GM19351 (cell line): ENCODE data around the gene SATB2.
A peak's percentile ranks its signal among the peaks of the same experiment; 100 is the strongest.

Experiments
- ATAC-seq: cut with Tn5 transposase; IDR thresholded peaks from one replicate; pipeline ENCODE4 v1.9.1; 2021; ENCODE audit warnings: mild to moderate bottlenecking, moderate library complexity; ENCODE audit not compliant: unreplicated experiment

Gene SATB2

GRCh38 chr2:199273042-199273511 is 184.7 kb downstream of the SATB2 start:
- no peak for ATAC-seq

DNA sequence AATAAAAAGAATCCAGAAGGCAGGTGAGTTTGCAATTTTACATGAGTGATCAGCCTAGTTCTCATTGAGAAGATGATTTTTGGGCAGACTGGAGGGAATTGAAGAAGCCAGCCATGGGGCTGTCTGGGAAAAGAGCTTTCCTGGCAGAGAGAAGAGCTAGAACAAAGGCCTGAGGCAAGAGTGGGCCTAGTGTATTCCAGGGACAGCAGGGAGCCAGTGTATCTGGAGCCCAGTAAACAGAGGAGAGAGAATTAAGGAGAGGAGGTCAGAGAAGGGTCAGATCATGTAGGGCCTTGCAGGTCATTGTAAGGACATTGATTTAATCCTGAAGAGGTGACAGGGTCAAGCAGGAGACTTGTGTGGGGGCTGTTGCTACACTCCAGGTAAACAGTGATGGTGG is 195.8 kb downstream of the SATB2 start:
- no peak for ATAC-seq

GRCh38 chr2:199261239-199261638 is 196.5 kb downstream of the SATB2 start:
- ATAC-seq, result no peak

DNA sequence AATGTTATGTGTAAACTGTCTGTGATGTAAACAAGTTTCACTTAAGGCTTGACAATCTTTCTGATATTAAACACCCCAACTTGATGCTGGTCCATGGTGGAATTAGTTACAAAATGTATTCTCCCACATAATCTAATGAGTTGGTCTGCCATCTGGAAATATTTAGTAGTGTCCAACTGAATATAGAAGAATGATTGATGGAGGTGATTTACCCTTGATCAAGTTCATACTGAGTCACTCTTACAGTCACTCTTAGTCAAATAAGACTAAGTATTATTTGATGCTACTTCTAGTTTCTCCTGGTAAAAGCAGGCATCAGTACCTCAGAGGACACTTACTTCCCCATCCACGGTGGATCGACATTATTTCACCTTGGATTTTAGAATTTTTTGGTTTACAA is 198.1 kb downstream of the SATB2 start:
- ATAC-seq, result no peak

DNA sequence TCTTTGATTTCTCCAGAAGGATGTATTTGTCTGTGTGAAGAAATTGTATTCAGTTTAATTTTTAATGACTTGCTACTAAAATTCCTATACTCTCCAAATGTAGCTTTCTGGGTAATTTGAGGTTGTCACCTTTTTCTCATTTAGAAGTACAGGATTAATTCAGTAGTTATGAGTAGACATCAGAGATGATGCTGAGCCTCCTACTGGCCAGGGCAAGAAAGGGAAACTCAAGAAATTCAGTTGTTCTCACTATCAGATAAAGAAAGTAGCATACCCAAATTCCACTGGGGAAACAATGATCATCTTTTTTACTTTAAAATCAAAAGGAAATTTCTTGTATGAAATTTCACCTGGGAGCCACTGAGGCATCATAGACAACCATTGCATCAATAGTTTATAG is 199.4 kb downstream of the SATB2 start:
- no peak for ATAC-seq

- no peak for ATAC-seq
Measured at GRCh38 chr2:199257261-199258224, 200.2 kb downstream of the SATB2 start.

DNA sequence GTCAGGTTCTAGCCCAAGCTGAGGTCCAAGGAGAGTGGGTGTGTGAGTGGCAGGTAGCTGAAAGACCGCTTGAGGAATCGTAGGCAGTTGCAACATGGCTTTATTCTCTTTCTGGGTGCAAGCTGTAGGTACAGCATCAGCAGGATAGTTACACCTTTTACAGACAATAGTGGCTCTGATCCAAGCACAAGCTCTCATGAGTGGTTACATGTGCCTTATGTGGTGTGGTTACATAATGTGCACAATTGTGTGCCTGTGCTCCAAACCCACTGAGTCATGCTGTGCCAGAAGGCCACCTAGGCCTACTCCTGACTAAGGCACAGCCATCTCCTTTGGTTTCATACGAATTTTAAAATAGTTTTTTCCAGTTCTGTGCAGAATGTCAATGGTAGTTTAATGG is 227.6 kb downstream of the SATB2 start:
- no peak for ATAC-seq

DNA sequence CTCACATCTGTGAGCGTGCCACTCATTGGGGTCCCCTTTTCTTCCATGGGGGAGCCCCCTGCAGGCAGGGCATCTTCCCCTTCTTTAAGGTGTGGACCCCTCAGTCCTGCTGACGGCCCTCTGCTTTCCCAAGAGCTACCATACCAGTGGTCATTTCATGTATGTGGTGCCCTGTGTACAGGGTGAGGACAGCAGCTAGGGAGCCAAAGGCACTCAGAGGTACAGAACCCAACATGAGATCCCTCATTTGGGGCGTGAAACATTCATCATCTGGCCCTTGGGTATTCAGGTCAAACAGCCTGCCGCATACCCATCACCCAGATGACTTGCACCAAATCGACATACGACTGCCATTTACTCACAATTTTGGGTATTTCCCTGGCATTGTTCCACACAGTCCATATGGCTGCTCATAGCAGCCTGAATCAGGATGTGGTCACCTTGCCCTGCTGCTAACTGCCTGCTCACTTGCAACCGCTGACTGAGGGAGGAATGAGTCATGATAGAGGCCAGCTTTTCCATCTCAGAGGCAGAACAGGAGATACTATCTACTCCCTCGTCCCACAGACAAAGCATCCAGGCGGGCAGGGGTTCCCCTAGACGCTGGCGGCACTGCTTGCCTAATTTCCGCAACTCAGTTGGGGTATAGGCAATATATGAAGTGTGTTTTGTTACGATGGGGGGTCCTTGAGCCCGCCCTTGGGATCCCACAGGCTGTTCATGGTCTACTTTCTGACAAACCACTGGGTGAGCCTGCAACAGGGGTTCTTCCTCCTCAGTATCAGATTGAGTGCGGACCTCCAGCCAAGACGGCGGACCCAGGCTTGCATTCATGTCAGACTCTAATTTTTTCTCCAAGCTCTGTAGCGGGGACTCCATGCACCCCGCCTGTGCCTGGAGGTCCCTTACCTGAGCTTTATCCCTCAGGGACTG is 228.6 kb downstream of the SATB2 start:
- ATAC-seq, result peak; percentile 86

DNA sequence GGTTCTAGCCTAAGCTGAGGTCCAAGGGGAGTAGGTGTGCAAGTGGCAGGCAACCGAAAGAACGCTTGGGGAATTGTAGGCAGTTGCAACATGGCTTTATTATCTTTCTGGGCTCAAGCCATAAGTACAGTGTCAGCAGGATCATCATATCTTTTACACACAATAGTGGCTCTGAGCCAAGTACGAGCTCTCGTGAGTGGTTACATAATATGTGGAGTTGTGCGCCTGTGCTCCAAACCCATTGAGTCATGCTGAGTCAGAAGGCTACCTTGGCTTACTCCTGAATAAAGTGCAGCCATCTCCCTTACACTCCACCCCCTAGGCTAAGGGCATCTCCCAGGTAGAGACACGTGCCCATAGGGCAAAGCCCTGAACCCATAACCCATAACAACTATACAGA is 233.9 kb downstream of the SATB2 start:
- ATAC-seq, result no peak

DNA sequence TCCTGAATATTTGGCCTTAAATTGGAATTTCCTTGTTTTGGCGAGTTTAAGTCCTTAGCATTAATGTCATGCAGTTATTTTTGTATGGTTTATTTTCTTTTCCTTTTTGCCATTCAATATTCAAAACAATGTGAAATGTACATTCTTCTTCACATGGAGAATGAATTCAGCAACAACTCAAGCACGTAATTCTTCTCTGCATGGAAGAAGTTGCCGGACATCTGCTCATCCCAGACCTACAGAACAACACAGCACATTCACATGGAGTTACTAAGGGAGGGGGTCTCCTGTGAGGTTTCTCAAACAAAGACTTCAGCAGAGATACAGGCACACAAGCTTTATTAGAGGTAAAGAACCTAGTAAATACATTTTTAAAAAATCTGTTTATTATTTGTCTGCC is 236.8 kb downstream of the SATB2 start:
- no peak for ATAC-seq

DNA sequence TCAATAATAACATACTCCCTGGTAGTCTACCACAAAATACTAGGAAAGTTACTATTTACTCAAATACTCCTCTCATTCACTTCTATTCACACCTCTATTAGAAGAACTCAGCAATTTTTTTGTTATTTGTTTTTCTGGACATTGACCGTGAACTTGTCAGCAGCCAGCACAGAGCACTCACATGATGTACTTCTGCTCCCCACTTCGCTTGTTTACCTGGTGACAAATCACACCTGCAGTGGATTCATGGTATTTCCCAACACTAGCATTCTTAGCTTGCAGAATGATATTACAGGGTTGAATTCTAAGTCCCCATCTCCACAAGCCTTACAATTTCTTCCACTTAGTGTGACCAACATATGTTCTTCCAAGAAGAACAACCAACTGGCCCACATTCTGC is 238.2 kb downstream of the SATB2 start:
- ATAC-seq, result no peak
